Activated naive CD8-positive, alpha-beta T cell treated with anti-CD3 and anti-CD28 coated beads, Interleukin-2, amount 50 U/mL, for 16 hours (primary cell): ENCODE results near the gene STEAP1.
"Not testable (repeated sequence)": the region's sequence is repeated elsewhere in the genome, so short reads cannot be mapped to it uniquely, and the experiment has no call there.

Experiments
- DNase-seq: peaks from one replicate; pipeline ENCODE4 v3.0.0-alpha.2; 2020; ENCODE audit warnings: low read depth, low spot score

STEAP1 gene

DNA sequence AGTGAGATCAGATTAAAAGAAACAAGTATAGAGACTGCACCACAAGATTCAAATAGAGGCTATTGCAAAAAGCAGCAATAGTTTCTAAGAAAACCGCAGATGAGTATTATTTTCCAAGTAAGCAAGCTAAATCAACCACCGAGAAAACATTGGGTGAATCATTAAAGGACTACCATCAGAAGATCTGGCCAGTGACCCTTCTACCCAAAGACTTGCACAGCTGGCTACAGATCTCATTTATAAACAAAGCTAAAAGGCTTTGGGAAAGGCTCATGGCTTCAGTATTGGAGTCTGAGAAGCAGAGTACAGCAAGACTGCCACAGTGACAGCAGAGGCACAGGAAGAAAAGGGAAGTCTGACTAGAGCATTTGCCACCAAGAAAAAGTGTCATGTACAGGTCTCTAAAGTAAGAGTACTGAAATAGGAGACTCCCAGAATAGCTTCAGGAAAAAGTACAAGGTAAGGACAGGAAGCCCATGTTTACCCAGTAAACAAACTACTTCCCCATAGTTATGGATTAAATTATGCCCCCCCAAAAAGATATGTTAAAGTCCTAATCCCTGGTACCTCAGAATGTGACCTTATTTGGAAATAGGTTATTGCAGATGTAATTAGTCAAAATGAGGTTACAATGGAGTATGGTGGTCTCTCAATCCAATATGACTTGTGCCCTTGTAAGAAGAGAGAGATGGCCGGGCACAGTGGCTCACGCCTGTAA, 19.0 kb downstream of the STEAP1 start:
- DNase-seq: no peak

DNA sequence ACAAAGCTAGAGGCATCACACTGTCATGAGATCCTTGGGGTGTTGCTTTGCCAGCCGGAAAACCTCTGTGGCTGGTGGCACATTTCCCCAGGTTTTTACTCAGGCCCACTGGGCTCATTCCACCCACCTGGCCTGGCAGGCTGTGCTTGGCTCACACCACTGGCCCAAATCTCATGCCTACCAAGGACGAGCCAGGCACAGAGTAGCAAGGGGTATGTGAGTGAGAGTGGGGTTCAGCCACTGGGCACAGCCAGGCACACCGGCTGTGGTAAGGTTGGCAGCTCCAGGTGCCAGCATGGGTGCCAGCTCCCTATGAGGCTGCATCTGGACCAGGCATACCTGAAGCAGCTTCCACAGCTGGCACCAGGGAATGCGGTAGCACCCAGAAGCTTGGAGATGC, 21.4 kb downstream of the STEAP1 start:
- no peak for DNase-seq

DNA sequence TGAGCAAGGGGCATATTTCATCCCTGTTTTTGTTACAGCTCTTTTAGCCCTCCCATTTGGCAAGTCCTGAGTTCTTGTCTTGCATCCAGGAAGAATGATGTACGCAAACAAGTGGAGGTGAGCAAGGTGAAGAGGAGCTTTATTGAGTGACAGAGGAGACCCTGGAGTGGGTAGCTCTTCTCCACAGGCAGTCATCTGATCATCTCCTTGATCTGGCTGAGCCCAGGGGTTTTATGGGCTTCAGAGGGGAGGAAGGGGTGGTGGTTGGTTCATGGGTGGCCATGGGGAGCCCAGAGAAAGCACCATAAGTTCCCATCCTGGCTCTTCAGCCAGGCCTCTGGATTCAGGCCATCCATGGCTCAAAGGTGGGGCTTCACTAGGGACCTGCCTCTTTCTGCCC, 21.9 kb downstream of the STEAP1 start:
- no peak for DNase-seq

DNA sequence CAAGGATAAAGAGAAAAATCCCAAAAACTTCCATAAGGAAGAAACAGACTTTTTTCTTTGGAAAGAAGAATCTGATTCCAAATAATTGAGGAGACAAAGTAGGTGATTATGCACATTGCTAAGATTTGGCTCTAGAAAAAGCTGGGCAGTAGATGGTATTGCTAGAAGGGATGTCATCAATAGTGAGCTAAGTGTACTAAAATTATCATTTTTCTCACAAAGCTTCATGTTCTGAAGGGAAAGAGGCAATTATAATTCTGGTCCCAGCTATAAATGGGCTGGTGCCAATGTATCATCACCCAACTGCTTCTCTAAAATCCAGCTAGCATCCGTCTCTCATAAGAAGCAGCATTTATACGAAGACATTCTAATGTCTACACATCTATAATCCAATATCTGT, 23.9 kb downstream of the STEAP1 start:
- DNase-seq: no peak

DNA sequence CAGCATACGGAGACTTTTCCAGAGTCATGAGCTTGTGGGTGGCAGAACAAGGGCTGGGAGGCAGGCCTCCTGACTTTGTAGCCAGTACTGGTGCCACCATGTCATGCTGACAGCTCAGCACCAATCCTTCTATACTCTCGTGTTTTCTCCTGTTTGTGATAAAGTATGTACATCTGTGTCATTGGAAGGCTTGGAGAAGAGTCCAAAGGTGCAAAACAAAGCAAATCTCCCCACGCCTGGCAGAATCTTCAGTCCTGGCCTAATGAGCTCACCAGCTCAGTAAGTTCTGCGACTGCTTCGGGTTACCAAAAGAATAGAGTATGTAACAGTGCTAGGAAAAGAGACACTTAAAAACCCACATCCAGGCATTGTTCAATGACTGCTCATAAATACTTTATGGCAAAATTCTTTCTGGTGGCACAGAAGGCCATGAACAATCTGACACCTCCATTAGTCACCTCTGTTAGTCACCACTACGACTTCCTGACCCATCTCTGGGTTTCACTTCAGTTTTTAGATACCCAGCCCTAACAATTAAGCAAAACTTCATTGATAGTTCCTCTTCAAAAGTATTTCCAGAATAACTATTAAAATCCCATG, 24.5 kb downstream of the STEAP1 start:
- no peak for DNase-seq

DNA sequence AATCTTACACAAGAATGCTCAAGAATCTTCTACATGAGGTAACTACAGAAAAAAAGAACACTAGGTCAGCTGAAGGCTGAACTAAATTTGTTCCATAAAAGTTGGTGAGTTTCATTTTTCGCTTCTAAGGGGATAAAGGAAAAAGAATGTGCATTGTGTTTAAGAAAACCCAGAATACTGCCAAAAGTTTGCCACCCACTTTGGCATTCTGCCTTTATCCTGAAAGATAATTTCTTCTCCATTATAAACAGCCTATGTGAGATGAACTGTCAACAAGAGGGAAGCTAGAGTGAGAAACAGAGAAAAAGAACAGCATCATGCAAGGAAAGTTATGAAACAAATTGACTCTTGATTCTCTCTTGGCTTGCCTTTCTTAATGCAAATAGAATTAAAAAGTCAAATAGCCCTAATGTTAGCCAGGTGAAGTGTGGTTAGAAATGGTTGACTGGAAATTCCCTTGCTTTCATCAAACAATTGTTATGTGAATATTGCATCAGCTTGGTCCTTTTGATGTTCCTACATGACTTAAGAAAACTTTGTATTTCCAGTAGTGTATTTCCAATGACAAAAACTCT, 25.8 kb downstream of the STEAP1 start:
- DNase-seq: no peak

DNA sequence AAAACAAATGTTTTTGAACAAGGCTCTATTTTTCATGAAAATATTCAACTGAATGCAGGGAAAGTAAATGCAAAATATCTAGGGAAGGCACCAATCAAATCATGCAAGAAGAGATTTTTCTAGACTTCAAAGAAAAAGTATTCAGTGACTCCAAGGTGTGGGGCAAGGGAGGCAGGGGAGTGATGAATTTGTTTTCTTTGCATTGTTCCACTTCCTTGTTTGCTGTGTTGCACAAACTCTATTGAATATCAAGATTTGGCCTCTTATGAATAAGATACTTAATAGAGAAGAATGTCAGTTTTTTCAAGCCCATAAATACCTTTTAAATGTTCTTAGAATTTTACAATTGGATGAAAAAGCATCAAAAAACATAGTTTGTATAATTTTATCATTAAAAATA, 26.4 kb downstream of the STEAP1 start:
- DNase-seq: no peak

DNA sequence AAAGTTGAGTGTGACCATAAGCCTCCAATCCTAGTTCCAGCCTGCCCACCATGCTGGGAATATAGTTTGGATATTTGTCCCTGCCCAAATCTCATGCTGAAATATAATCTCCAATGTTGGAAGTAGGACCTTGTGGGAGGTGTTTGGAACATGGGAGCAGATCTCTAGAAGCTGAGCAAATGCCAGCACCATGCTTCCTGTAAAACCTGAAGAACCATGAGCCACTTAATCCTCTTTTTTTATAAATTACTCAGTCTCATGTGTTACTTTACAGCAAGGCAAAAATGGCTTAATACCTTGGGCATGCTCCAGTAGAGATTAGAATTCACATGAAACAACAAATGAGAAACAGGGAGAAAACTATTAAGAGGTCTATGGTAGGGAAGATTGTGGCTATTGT, 27.2 kb downstream of the STEAP1 start:
- DNase-seq: no peak

DNA sequence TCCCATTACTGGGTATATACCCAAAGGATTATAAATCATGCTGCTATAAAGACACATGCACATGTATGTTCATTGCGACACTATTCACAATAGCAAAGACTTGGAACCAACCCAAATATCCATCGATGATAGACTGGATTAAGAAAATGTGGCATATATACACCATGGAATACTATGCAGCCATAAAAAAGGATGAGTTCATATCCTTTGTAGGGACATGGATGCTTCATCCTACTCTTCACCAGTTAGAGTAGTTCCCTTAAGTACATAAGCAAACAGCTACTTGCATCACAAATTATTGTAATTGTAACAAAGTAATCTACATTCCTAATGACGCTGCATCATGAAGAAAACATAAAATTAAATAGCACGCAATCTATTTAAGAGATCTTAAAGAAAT, 32.0 kb downstream of the STEAP1 start:
- not testable (repeated sequence) for DNase-seq

DNA sequence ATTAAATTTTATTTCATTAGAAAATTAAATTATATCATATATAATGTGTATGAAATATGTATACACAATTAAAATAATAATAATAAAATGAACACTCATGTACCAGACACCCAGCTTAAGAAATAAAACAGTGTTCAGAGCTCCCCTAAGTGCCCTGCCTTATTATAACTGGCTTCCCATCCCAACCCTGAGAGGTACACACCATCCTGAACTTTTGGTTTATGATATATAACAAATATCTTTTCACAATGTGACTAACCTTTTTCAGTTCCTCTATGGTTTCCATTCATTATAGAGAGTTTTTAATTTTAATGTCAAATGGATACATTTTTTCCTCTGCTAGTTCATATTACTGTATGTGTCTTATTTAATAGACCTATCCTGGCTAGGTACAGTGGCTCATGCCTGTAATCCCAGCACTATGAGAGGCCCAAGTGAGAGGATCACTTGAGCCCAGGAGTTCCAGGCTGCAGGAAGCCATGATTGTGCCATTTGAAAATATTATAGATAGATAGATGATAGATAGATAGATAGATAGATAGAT, 33.3 kb downstream of the STEAP1 start:
- DNase-seq: no peak

DNA sequence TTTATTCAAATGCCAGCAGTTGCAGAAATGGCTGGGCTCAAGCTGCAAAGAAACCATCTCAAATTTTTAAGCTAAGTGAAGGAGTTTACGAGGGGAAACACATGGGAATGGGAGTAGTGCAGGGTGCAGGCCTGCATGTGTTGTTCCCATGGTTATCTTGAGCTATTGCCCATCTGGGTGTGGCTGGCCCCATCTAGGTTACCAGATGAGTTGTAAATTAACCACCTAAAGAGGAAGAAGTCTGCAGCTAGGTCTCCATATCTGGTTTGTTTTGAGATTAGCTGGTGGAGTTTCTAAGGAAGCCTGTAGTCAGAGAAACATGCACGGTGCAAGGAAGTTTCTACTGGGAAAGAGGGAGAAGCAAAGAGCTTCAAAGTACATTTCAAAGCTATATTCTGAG, 34.0 kb downstream of the STEAP1 start:
- no peak for DNase-seq

DNA sequence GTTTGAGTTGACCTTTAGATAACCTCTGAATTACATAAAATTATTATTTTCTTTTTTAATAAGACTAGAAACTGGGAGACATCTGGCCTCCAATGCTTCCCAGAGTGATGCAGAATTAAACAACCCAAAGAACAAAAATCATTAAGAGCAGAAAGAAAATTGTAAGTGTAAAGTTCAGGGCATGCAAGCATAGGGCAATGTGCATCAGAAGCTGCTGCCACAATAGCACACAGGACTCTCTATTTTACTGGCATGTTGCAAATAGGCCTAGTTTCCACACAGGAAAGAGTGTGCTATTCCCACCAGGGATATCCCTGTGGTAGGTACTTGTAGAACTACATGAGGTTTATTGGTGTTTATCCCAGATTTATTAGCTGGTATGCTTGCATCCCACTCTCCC, 36.7 kb downstream of the STEAP1 start:
- DNase-seq: no peak

DNA sequence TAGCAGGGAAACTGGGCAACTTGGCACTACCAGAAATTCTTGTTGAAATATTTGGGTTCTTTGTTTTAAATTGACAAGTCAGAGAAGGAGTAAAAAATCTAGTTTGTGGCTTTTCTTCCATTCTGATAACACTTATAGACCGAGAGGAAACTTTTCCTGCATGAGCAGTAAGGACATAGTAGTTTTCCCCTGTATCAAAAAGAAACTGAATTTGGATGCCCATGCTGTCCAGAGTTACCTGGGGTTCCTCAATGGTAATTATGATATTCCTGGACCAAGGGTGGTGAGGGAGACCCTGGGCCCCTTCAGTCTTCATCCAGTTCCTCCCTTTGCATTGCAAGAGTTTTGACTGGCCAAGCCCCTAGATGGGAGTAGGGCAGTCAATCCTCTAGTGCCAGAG, 37.4 kb downstream of the STEAP1 start:
- DNase-seq: no peak

DNA sequence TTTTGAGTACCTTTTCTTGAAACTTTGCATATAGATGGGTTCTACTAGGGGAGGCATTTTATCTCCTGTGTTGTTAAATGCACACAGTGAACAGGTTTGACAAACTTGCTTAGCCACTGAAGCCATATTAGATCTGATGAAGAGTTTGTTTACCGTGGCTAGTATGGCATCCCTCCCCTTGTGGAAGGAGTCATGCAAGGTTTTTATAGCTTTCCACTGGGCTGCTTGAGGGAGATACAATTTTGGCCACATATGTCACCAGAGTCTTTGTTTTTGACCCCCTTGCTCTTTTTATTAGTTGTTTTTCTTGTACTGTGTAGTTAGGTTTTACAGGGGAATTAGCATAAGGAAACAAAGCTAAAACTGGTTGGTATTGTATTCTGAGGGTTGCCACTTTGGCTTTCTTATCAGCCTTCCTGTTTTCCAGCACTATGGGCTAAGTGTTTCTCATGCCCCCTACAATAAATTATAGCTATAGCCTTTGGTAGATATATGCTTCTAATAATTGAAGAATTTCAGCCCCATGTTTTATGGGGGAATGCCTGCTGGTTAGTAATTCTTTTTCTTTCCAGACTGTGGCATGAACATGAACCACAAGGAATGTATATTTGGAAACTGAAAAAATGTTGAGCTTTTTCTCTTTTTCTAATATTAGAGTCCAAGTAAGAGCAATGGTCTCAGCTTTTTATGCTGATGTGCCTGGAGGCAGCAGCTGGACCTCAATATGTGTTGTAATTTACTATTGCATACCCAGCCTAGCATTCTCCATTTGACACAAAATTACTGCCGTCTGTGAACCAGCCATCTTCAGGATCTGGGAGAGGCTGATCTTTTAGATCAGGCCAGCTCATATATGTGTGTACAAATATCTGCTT, 38.8 kb downstream of the STEAP1 start:
- no peak for DNase-seq

DNA sequence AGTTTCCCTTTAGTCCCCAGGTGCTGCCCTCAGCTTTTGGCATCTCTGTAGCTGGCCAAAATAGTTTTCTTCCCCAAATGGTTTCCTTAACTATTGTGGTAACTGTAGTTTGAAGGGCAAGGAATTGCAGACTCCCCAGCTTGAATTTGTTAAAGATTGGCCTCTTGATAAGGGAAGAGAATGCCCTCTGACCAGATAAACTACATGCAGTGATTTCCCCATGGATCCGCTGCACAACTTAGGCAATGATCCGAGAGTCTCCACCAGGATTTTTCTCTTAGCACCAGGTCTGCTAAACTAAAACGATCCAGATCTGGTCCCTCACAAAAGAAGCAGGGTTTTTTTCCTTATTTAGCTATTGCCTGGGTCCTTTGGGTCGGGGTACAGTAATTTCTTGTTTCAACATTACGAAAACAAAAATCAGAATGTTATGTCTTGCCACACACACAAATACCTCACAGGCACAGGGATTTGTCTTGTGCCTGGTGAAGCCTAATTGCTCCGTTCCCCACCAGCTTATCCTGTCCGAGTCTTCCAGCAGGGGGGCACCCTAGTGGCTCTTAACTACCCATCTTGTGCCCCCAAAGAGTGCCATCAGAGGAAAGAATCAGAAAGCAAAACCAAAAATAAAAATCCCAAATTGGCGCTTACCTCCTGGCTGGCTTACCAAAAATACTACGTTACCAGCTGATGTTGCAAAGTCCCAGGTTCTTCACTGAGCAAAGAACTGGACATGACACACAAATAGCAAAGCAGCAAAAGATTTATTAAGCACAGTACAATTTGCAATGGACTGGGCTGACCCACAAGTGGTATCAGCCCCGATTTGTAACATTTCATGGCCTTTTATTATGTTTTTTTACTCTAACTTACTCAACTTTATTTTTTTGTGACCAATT, 40.9 kb downstream of the STEAP1 start:
- DNase-seq: no peak

DNA sequence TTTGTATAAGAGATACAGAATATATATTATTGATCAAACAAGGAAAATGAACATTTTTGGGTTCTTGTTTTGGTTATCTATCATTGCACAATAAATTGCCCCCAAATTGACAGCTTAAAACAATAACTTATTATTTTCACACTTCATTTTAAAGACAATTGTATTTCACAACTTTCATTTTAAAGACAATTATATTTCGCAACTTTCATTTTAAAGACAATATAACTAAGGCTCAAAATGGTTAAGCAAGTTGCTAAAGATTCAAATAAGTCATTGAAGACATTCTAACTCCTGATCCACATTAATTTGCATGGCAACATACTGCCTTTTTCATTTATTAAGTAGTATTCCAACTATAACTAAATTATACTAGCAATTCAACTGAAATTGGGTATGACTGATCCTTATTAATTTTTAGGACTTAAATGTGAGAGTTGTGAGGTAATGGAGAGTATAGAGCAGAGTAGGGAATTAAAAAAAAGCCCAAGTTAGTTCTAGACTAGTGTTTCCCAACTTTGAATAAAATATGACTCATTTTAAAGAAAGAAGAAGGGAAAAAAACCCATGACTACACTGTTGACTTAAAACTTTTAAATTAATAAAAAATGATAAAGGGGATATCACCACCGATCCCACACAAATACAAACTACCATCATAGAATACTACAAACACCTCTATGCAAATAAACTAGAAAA, 47.4 kb downstream of the STEAP1 start:
- no peak for DNase-seq

DNA sequence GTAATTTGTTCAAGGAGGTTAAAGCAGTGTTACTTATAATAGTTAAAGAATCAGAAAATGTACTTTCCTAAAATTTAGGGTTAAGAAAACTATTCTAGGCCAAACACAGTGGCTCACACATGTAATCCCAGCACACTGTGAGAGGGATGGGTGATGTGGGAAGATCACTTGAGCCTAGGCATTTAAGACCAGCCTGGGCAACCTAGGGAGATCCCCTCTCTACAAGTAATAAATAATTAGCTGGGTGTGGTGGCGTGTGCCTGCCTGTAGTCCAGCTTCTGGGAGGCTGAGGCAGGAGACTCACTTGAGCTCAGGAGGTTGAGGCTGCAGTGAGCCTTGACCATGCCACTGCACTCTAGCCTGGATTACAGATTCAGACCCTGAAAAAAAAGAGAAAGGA, 53.7 kb downstream of the STEAP1 start:
- no peak for DNase-seq

DNA sequence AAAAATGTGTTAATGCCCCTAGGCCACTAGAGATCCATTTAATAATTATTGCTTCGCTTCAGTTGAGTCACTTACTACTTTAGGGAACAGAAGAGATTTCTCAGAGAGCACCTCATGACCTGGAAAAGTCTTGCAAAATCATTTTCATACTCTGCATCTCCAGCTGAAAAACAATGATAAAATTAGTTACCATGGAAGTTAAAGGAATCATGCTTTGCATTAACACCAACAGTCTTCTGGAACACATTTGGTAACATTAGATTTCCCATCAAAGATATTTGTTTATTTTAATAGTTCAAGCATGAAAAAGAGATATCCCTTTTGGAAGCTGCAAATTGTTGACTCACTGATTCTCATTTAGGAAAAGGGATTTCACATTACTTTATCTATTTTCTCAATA, 55.5 kb downstream of the STEAP1 start:
- DNase-seq: no peak

DNA sequence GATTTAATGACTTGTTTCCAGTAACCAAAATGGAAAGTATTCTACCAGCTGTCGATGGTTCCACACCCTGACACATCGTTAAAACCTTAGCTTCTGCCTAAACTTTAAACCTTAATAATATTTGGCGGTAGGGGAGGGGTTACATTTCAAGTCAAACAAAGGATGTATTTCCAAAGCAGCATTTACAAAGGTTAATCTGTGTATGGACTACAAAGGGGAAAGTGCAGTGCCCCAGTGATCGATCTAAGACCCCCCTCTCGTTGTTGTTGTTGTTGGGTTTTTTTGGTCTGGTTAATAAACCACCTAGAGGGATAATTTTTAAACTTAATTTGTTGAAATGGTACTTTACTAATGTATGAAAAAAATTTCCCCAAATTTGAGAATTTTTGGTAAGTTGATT, 56.2 kb downstream of the STEAP1 start:
- no peak for DNase-seq

DNA sequence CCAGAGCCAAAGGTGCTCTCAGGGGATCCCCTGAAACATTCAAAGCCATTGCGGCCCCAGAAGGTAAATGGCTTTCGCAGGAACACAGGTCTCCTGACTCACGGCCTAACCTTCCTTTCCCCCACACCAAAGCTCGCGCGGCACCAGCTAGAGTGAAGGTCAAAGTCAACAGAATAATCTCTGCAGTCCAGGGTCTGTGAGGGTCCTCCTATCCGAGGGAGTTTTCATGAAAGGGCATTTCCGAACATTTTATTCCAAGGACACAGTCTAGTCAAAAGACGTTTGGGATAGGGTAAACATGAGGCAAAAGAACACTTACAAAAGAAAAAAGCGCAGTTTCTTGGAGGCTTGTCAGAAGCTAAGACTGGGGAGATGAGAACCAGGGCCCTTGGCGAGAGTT, 56.7 kb downstream of the STEAP1 start:
- no peak for DNase-seq
